ENCODE data around the gene TOR3A. TPM values are rescaled to one million over a fixed set of nuclear protein-coding genes. Genes with fewer than 3 reads are reported as not detected.

TOR3A gene
- total and polyA plus RNA-seq, 2 donors (not counting 3 experiments of a cell fraction or from before 2014, with no cell fraction given): 14.9 to 16.7 TPM

GRCh38 chr1:179107706-179108629 lies 26.1 kb downstream of the TOR3A start:
- BruUV-seq (replicated peaks): TSS peak; percentile 1
- peaks cover 48 to 51% of the 10 kb centered on the region in 2 experiments for H3K36me3 ChIP-seq (ENCODE audit: control insufficient read depth in 2 of 2, extremely low read depth in 1 of 2, insufficient read depth in 2 of 2, low read length in 2 of 2)
- H4K20me1 ChIP-seq (replicated peaks; ENCODE audit: control insufficient read depth, extremely low read depth, insufficient read depth, low read length): peaks cover 12% of the 10 kb centered on the region
- no peak for DNase-seq (ENCODE audit: low read depth, low spot score)
- ChIA-PET CTCF (interaction anchor here (1.1 to 1.8 kb wide), 3 partner anchors 11 to 186 kb away, joined by 3 to 6 read pairs (median 3); partner anchors contain the start of gene SOAT1), POLR2A (no interaction called here)
- TF ChIP-seq MAX (IDR thresholded peaks at IDR 0.05; ENCODE audit: insufficient read depth, insufficient read length): no peak
- TF ChIP-seq GATA2 (IDR thresholded peaks at IDR 0.05; ENCODE audit: insufficient read depth, insufficient read length, low read depth, low read length): no peak
- TF ChIP-seq FOS (IDR thresholded peaks at IDR 0.05; ENCODE audit: borderline replicate concordance, insufficient read depth, low read length): no peak
- TF ChIP-seq MYC (IDR thresholded peaks at IDR 0.05; ENCODE audit: low read depth, low read length): no peak
- no peak for TF ChIP-seq POLR2A (IDR thresholded peaks at IDR 0.05; ENCODE audit: low read depth, low read length)
- no peak for TF ChIP-seq JUN (IDR thresholded peaks at IDR 0.05; ENCODE audit: borderline replicate concordance, insufficient read depth, insufficient read length, low read depth)
- TF ChIP-seq CTCF (IDR thresholded peaks at IDR 0.05; ENCODE audit: extremely low read depth in 1 of 2, insufficient read depth in 1 of 2, low read depth in 1 of 2, low read length in 2 of 2): no peak
- TF ChIP-seq EZH2 (IDR thresholded peaks at IDR 0.05; ENCODE audit: borderline replicate concordance, low read depth, low read length, severe bottlenecking): no peak
- TF ChIP-seq POLR2AphosphoS5 (IDR thresholded peaks at IDR 0.05; ENCODE audit: insufficient read depth, low read depth, low read length): no peak
- H3K9ac ChIP-seq (replicated peaks; ENCODE audit: extremely low read depth, insufficient read depth, low read length): no peak overlapping the region
- no peak overlapping the region for H3K4me2 ChIP-seq (ENCODE audit: insufficient read depth, low read length)
- no peaks in the 10 kb centered on the region for H3K27me3 ChIP-seq (ENCODE audit: control insufficient read depth in 2 of 2, insufficient read depth in 2 of 2, low read length in 2 of 2)
- no peaks in the 10 kb centered on the region for H3K9me1 ChIP-seq (replicated peaks; ENCODE audit: control insufficient read depth, extremely low read depth, insufficient read depth, low read length)
- FAIRE-seq: no peak
- no peaks in the 10 kb centered on the region for H3K9me3 ChIP-seq (replicated peaks; ENCODE audit: control insufficient read depth, insufficient read depth, low read length)
- dilution Hi-C loops (cut with MboI; ENCODE audit: extremely low pct_ligation_motif_present, low sequenced_read_pairs) (no loop called here), intact Hi-C loops (cut with micrococcal nuclease) (no loop called here)
- no peak overlapping the region for H2AFZ ChIP-seq (ENCODE audit: low read depth, low read length)
- peaks cover 65% of the 10 kb centered on the region for H3K79me2 ChIP-seq (ENCODE audit: control insufficient read depth, insufficient read depth, low read length)
- H3K4me1 ChIP-seq (ENCODE audit: control insufficient read depth, extremely low read depth, insufficient read depth, low read length): no peaks in the 10 kb centered on the region
- no peak overlapping the region for H3K27ac ChIP-seq (ENCODE audit: insufficient read depth, low read depth, low read length)
- H3K4me3 ChIP-seq (replicated peaks in 1 of 3; ENCODE audit: insufficient read depth in 1 of 3, low read depth in 1 of 3, low read length in 3 of 3): no peak overlapping the region
